ENCODE results near the gene FURIN. TPM values are rescaled to one million over a fixed set of nuclear protein-coding genes. Genes with fewer than 3 reads are reported as not detected.

FURIN gene
- polyA plus RNA-seq, 2 of the 4 experiments (the other 2 are of a cell fraction) = 16.8 to 33.3 TPM

GRCh38 chr15:90840157-90840855 lies 28.1 kb upstream of the FURIN start:
- CTCF ChIA-PET = interaction anchor here (1.0 to 5.5 kb wide), 4 partner anchors 11 to 91 kb away, joined by 3 to 29 read pairs (median 6); partner anchors contain the start of gene FES
- 94% methylated on average over 18 of the region's 18 CpGs for WGBS (ENCODE audit: missing lambda C conversion rate)
- POLR2A ChIA-PET = no interaction called here
- H3K27ac ChIP-seq = no peak overlapping the region
- H3K4me3 ChIP-seq = no peak overlapping the region
- DNase-seq (ENCODE audit: low read depth in 1 of 2, low spot score in 1 of 2) (no peak), ATAC-seq (no peak), FAIRE-seq (no peak)
- no peak overlapping the region for H3K4me2 ChIP-seq
- H3K4me1 ChIP-seq = peaks cover 17% of the 10 kb centered on the region
- no peak for TF ChIP-seq MYC (IDR thresholded peaks at IDR 0.05; ENCODE audit: borderline replicate concordance, low read length)
- TF ChIP-seq TP53 (CRISPR knock-in tag; IDR thresholded peaks at IDR 0.05) = no peak
- TF ChIP-seq SMC3 (IDR thresholded peaks at IDR 0.05) = no peak
- no peak for TF ChIP-seq FOXS1 (CRISPR knock-in tag; IDR thresholded peaks at IDR 0.05)
- TF ChIP-seq EHMT2 (IDR thresholded peaks at IDR 0.05; ENCODE audit: low read depth) = no peak
- no peak for TF ChIP-seq ELK1 (IDR thresholded peaks at IDR 0.05; ENCODE audit: low read depth, low read length)
- TF ChIP-seq HEYL (CRISPR knock-in tag; IDR thresholded peaks at IDR 0.05) = no peak
- no peak for TF ChIP-seq RARB (CRISPR knock-in tag; IDR thresholded peaks at IDR 0.05)
- TF ChIP-seq MAX (IDR thresholded peaks at IDR 0.05) = no peak
- TF ChIP-seq CHD4 (IDR thresholded peaks at IDR 0.05; ENCODE audit: borderline replicate concordance) = no peak
- TF ChIP-seq BHLHE40 (IDR thresholded peaks at IDR 0.05; ENCODE audit: low read depth, low read length) = no peak
- TF ChIP-seq CBX2 (IDR thresholded peaks at IDR 0.05; ENCODE audit: borderline replicate concordance, low read depth) = no peak
- TF ChIP-seq MAFK (IDR thresholded peaks at IDR 0.05; ENCODE audit: partially characterized antibody) = no peak
- TF ChIP-seq NR3C1 (IDR thresholded peaks at IDR 0.05) = no peak
- H3K9me3 ChIP-seq = no peaks in the 10 kb centered on the region

- DNase-seq (ENCODE audit: low read depth in 1 of 2, low spot score in 1 of 2) (no peak), FAIRE-seq (no peak), ATAC-seq (no peak)
- no peak overlapping the region for H3K4me2 ChIP-seq
- H3K4me1 ChIP-seq = peaks cover 21% of the 10 kb centered on the region
- H3K27ac ChIP-seq = no peak overlapping the region
- H3K4me3 ChIP-seq = no peak overlapping the region
- ChIA-PET CTCF (interaction anchor here (1.0 to 5.5 kb wide), 3 partner anchors 11 to 44 kb away, joined by 3 to 29 read pairs (median 8); partner anchors contain the start of gene FES), POLR2A (no interaction called here)
- TF ChIP-seq ATOH8 (CRISPR knock-in tag; IDR thresholded peaks at IDR 0.05; ENCODE audit: low read depth) (no peak), ZNF302 (CRISPR knock-in tag; IDR thresholded peaks at IDR 0.05) (no peak), HDAC2 (IDR thresholded peaks at IDR 0.05) (no peak), RARB (CRISPR knock-in tag; IDR thresholded peaks at IDR 0.05) (no peak), NFE2L2 (conservative IDR thresholded peaks at IDR 0.05; ENCODE audit: low read length) (no peak), POLR2A (IDR thresholded peaks at IDR 0.05; ENCODE audit: low read length) (no peak), NR3C1 (IDR thresholded peaks at IDR 0.05) (no peak), ZFP36 (IDR thresholded peaks at IDR 0.05; ENCODE audit: borderline replicate concordance, partially characterized antibody) (no peak), RCOR1 (IDR thresholded peaks at IDR 0.05; ENCODE audit: low read depth, low read length) (no peak)
- H3K9me3 ChIP-seq = no peaks in the 10 kb centered on the region
- WGBS (ENCODE audit: missing lambda C conversion rate) = 91% methylated on average over 8 of the region's 8 CpGs
Observed at GRCh38 chr15:90840954-90841353, 27.4 kb upstream of the FURIN start.

GRCh38 chr15:90844696-90845095 lies 23.7 kb upstream of the FURIN start:
- peak in 1 of 2 experiments; percentile 42; a peak in 3 of 6 replicates for ATAC-seq
- FAIRE-seq = no peak
- CTCF ChIA-PET = interaction anchor here (0.6 to 2.2 kb wide), 6 partner anchors 13 to 99 kb away, joined by 3 to 9 read pairs (median 3); no protein-coding TSS in a partner anchor
- no peak for TF ChIP-seq JUN (IDR thresholded peaks at IDR 0.05)
- TF ChIP-seq HOXA7 (CRISPR knock-in tag; IDR thresholded peaks at IDR 0.05) = no peak
- TF ChIP-seq MYC (IDR thresholded peaks at IDR 0.05; ENCODE audit: borderline replicate concordance, low read length) = no peak
- TF ChIP-seq RCOR1 (IDR thresholded peaks at IDR 0.05; ENCODE audit: low read depth, low read length) = no peak
- no peak for TF ChIP-seq MAX (IDR thresholded peaks at IDR 0.05)
- TF ChIP-seq MAFK (IDR thresholded peaks at IDR 0.05; ENCODE audit: partially characterized antibody) = no peak
- TF ChIP-seq EHF (CRISPR knock-in tag; IDR thresholded peaks at IDR 0.05) = no peak
- no peak for TF ChIP-seq ZNF302 (CRISPR knock-in tag; IDR thresholded peaks at IDR 0.05)
- no peak for TF ChIP-seq ZSCAN20 (CRISPR knock-in tag; IDR thresholded peaks at IDR 0.05)
- no peak for TF ChIP-seq BCL3 (IDR thresholded peaks at IDR 0.05)
- TF ChIP-seq RAD21 (conservative IDR thresholded peaks at IDR 0.05 in 1 of 2, IDR thresholded peaks at IDR 0.05 in 1 of 2) = no peak
- no peak for TF ChIP-seq ELK1 (IDR thresholded peaks at IDR 0.05; ENCODE audit: low read depth, low read length)
- TF ChIP-seq USF2 (IDR thresholded peaks at IDR 0.05) = no peak

More at GRCh38 chr15:90844696-90845095, 23.7 kb upstream of the FURIN start:
- POLR2A ChIA-PET = no interaction called here
- Histone ChIP-seq H3K27ac (peak overlapping the region in 1 of 2 experiments; percentile 74; a peak in 3 of 6 replicates), H3K4me3 (no peak overlapping the region), H3K9me3 (no peaks in the 10 kb centered on the region), H3K4me2 (peak overlapping the region; percentile 42; the same call in 1 of the 3 replicates), H3K4me1 (peaks cover 12% of the 10 kb centered on the region)
- DNase-seq (ENCODE audit: low read depth in 1 of 2, low spot score in 1 of 2) = no peak
- 84% methylated on average over 5 of the region's 5 CpGs for WGBS (ENCODE audit: missing lambda C conversion rate)
